Measurements from ENCODE around the gene PHETA1.

Gene PHETA1

DNA sequence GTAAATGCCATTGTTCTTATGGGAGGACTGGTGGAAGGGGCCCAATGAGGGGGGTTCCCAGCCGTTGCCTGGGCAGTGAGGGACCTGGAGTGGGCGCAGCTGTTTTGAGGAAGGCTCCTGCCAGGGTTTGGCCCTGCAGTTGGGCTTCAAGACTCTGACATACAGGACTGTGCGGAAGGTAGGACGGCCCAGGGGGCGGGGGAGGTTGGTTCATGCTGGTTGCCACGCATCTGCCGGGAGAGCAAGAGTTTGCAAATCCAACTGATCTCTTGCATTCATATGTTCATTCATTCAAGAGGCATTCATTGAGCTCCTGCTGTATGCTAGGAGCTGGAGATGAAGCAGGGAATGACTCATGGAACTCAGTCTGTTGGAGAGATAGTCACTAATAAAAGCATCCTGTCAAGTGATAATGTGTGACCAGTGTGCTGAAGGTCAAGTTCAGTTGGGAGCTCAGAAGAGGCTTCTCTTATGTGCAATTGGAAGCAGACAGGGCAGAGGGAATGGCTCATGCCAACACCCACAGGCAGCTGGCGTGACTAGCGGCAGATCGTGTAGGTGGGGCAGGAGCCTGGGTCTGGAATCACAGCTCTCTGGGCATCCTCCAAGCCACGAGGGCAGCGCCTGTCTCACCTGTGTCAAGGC lies 44.7 kb upstream of the PHETA1 start:
- POLR2A ChIA-PET = no interaction called here
- CTCF ChIA-PET = interaction anchor here (2.2 kb wide), 1 partner anchor 38 kb away, joined by 8 read pairs; no protein-coding TSS in a partner anchor
- no peak for DNase-seq (ENCODE audit: extremely low spot score)
- no peak for TF ChIP-seq SP1 (IDR thresholded peaks at IDR 0.05)

- TF ChIP-seq PKNOX1 (IDR thresholded peaks at IDR 0.05) (no peak), FOXM1 (IDR thresholded peaks at IDR 0.05; ENCODE audit: borderline replicate concordance) (no peak), ARNT (IDR thresholded peaks at IDR 0.05) (no peak), LEF1 (IDR thresholded peaks at IDR 0.05; ENCODE audit: borderline replicate concordance) (no peak), FOXK2 (IDR thresholded peaks at IDR 0.05) (no peak), L3MBTL2 (conservative IDR thresholded peaks at IDR 0.05) (no peak), CTBP1 (IDR thresholded peaks at IDR 0.05; ENCODE audit: borderline replicate concordance) (no peak), SP1 (IDR thresholded peaks at IDR 0.05) (no peak), SUZ12 (IDR thresholded peaks at IDR 0.05) (no peak), ZNF384 (IDR thresholded peaks at IDR 0.05) (no peak), ELF4 (IDR thresholded peaks at IDR 0.05) (no peak)
- POLR2A ChIA-PET = no interaction called here
- DNase-seq (ENCODE audit: extremely low spot score) = no peak
- CTCF ChIA-PET = interaction anchor here (2.2 kb wide), 1 partner anchor 39 kb away, joined by 8 read pairs; no protein-coding TSS in a partner anchor
These were observed 44.0 kb upstream of the PHETA1 start for GRCh38 chr12:111412830-111413441.

DNA sequence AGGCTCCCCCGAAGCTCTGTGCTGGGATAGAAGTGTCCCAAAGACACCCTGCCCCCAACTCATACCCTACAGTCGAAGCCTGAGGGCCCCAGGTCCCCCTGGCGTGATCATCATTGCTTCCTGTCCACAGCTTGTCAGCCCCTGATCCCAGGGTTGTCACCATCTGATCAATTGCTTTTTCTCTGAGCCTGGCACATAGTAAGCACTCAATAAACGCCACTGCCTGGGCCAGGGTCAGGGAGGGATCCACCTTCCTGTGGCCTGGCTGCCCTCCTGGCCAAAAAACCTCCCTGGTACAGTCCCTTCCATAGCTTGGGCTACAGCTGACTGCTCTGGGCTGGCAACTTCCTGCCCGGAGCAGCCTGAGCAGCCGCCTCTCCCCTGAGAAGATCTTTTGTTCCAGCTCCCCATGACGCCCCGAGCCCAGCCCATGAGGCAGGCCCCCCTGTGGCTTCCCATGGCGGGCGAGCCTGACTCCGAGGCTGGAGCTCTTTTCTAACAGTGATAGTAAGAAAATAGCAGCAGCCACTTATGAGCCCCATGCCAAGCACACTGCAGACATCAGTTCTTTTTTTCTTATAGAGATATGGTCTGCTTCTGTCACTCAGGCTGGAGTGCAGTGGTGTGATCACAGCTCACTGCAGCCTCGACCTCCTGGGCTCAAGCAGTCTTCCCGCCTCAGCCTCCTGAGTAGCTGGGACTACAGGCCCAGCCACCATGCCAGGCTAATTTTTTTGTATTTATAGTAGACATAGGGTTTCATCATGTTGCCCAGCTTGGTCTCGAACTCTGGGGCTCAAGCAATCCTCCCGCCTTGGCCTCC lies 43.3 kb upstream of the PHETA1 start:
- DNase-seq (ENCODE audit: extremely low spot score) = no peak
- ChIA-PET POLR2A (no interaction called here), CTCF (interaction anchor here (0.5 to 2.2 kb wide), 4 partner anchors 16 to 261 kb away, joined by 3 to 8 read pairs (median 4); no protein-coding TSS in a partner anchor)
- TF ChIP-seq TARDBP (IDR thresholded peaks at IDR 0.05) = no peak
- no peak for TF ChIP-seq FOXA1 (IDR thresholded peaks at IDR 0.05)
- no peak for TF ChIP-seq SP1 (IDR thresholded peaks at IDR 0.05)
- TF ChIP-seq ZNF384 (IDR thresholded peaks at IDR 0.05) = no peak
- TF ChIP-seq ARNT (IDR thresholded peaks at IDR 0.05) = no peak
- no peak for TF ChIP-seq PKNOX1 (IDR thresholded peaks at IDR 0.05)
- no peak for TF ChIP-seq SUZ12 (IDR thresholded peaks at IDR 0.05)
- no peak for TF ChIP-seq FOXM1 (IDR thresholded peaks at IDR 0.05; ENCODE audit: borderline replicate concordance)
- TF ChIP-seq NFRKB (IDR thresholded peaks at IDR 0.05) = no peak
- no peak for TF ChIP-seq CTBP1 (IDR thresholded peaks at IDR 0.05; ENCODE audit: borderline replicate concordance)

GRCh38 chr12:111411185-111411764 lies 42.4 kb upstream of the PHETA1 start:
- ChIA-PET POLR2A (no interaction called here), CTCF (interaction anchor here (0.5 to 1.1 kb wide), 4 partner anchors 14 to 262 kb away, joined by 3 to 4 read pairs (median 4); no protein-coding TSS in a partner anchor)
- TF ChIP-seq PKNOX1 (IDR thresholded peaks at IDR 0.05) = no peak
- TF ChIP-seq LEF1 (IDR thresholded peaks at IDR 0.05; ENCODE audit: borderline replicate concordance) = no peak
- no peak for TF ChIP-seq SUZ12 (IDR thresholded peaks at IDR 0.05)
- TF ChIP-seq FOXA1 (IDR thresholded peaks at IDR 0.05) = no peak
- no peak for TF ChIP-seq ZNF384 (IDR thresholded peaks at IDR 0.05)
- no peak for DNase-seq (ENCODE audit: extremely low spot score)

DNA sequence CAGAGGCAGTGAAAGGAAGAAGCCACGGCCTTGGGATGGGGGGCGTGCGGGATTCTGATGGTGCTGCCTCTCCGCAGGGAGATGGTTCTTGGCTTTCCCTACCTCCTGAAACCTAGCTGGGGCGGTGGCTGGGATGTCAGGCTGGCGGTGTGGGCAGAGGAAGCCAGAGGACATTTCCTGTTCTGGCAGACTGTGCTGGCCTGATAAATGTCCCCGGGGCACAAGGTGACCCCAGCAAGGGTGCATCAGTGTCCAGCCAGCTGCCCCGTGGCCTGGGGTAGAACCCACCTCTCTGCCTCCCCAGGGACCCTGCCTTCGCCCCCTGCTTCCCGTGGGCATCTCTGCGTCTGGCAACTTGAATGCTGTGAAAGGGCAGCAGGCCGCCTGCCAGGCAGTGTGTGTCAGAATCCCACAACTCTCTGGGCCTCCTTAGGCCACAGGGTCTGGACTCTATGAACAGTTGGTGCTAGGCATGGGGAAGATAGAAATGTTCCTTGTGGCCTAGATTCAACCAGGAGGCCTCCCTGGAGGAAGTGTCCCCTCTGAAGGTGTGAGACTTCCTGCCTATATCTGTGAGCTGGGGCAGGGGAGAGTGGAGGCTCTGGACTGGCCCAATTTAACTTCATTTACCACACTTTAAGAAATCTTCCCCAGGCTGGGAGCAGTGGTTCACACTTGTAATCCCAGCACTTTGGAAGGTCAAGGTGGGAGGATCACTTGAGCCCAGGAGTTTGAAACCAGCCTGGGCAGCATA lies 41.7 kb upstream of the PHETA1 start:
- no peak for DNase-seq (ENCODE audit: extremely low spot score)
- ChIA-PET POLR2A (no interaction called here), CTCF (interaction anchor here (1.0 to 1.1 kb wide), 2 partner anchors 15 to 41 kb away, joined by 3 to 4 read pairs; no protein-coding TSS in a partner anchor)
- no peak for TF ChIP-seq PKNOX1 (IDR thresholded peaks at IDR 0.05)
- no peak for TF ChIP-seq SUZ12 (IDR thresholded peaks at IDR 0.05)
- no peak for TF ChIP-seq CTBP1 (IDR thresholded peaks at IDR 0.05; ENCODE audit: borderline replicate concordance)
- TF ChIP-seq FOXA1 (IDR thresholded peaks at IDR 0.05) = no peak
- no peak for TF ChIP-seq ARNT (IDR thresholded peaks at IDR 0.05)
- no peak for TF ChIP-seq LEF1 (IDR thresholded peaks at IDR 0.05; ENCODE audit: borderline replicate concordance)
- no peak for TF ChIP-seq ZNF384 (IDR thresholded peaks at IDR 0.05)
- no peak for TF ChIP-seq FOXK2 (IDR thresholded peaks at IDR 0.05)
- TF ChIP-seq NFRKB (IDR thresholded peaks at IDR 0.05) = no peak
- TF ChIP-seq L3MBTL2 (conservative IDR thresholded peaks at IDR 0.05) = no peak
- TF ChIP-seq FOXM1 (IDR thresholded peaks at IDR 0.05; ENCODE audit: borderline replicate concordance) = no peak
- TF ChIP-seq TARDBP (IDR thresholded peaks at IDR 0.05) = no peak
- TF ChIP-seq SP1 (IDR thresholded peaks at IDR 0.05) = no peak
- no peak for TF ChIP-seq BHLHE40 (IDR thresholded peaks at IDR 0.05; ENCODE audit: borderline replicate concordance)
- TF ChIP-seq ELF4 (IDR thresholded peaks at IDR 0.05) = no peak
- TF ChIP-seq HDGF (IDR thresholded peaks at IDR 0.05; ENCODE audit: borderline replicate concordance) = no peak

All from HEK293T (cell line).